ENCODE results near the gene SDF2L1.
A peak's percentile ranks its signal among the peaks of the same experiment; 100 is the strongest.
"Not testable (repeated sequence)": the region's sequence is repeated elsewhere in the genome, so short reads cannot be mapped to it uniquely, and the experiment has no call there.

Gene SDF2L1

DNA sequence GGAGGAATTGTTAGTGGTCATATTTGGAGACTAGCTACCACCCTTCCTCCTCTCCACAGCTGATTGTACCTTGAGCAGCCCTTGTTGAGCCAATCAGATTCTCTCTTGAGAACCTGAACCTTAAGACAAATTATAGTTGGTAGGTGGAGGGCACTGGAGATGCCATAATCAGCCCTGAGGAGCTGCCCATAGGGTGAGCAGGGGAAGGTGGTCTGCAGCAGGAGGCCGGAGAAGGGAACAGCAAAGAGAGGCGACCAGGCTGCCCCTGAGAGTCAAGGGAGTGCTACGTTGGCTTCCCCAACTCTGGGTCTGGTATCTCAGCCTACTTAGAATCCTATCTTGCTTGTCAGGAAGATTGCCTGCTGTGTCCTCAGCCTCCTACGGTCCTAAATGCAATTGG is 2.7 kb upstream of the SDF2L1 start:
- no peak for ATAC-seq (replicated peaks)
- DNase-seq: no peak
- Mint-ChIP-seq H3K36me3 (peaks cover 5 to 12% of the 10 kb centered on the region in 2 donors), H3K4me3 (no peak overlapping the region), H3K9me3 (no peaks in the 10 kb centered on the region), H3K4me1 (peaks cover 21 to 35% of the 10 kb centered on the region in 2 donors), H3K27ac (no peak overlapping the region), H3K27me3 (no peaks in the 10 kb centered on the region)

DNA sequence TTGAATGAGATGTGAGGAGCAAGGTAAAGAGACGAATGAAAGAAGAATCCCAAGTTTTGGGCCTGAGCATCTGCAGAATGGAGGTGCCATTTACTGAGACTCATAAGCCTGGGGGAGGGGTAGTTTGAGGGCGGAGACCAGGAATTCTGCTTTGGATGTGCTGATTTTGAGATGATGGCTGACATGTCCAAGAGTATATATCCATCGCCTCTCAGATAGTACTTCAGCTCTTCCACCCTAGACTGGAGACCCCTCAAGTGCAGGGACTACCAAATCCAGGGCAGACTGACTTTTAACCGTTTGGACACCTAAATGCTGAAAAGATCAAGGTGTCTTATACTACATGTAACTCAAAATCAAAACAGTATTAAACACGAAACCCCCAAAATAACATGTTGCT is 1.3 kb upstream of the SDF2L1 start:
- Mint-ChIP-seq H3K4me1 (peaks cover 21 to 35% of the 10 kb centered on the region in 2 donors), H3K36me3 (peaks cover 5 to 12% of the 10 kb centered on the region in 2 donors), H3K27me3 (no peaks in the 10 kb centered on the region), H3K4me3 (peak overlapping the region in 1 of 2 donors; percentile 98), H3K9me3 (no peaks in the 10 kb centered on the region), H3K27ac (no peak overlapping the region)
- DNase-seq (no peak), ATAC-seq (replicated peaks) (no peak)

- Mint-ChIP-seq H3K27ac (peak overlapping the region; percentile 90), H3K36me3 (peaks cover 8 to 17% of the 10 kb centered on the region in 2 donors), H3K9me3 (no peaks in the 10 kb centered on the region), H3K4me1 (peaks cover 25 to 39% of the 10 kb centered on the region in 2 donors), H3K27me3 (no peaks in the 10 kb centered on the region), H3K4me3 (peak overlapping the region; percentile 92 to 98)
- no peak for DNase-seq
- no peak for ATAC-seq (replicated peaks)
These were observed 699 bp upstream of the SDF2L1 start for GRCh38 chr22:21641417-21641788.

- peak; percentile 49 for DNase-seq
- peaks cover 29 to 46% of the 10 kb centered on the region in 2 donors for H3K4me1 Mint-ChIP-seq
- peaks cover 13 to 23% of the 10 kb centered on the region in 2 donors for H3K36me3 Mint-ChIP-seq
- no peaks in the 10 kb centered on the region for H3K9me3 Mint-ChIP-seq
- H3K27ac Mint-ChIP-seq: peak overlapping the region; percentile 90
- H3K27me3 Mint-ChIP-seq: no peaks in the 10 kb centered on the region
- H3K4me3 Mint-ChIP-seq: peak overlapping the region; percentile 92 to 98
- peak; percentile 13 to 20 for ATAC-seq (replicated peaks)
These were observed 714 bp downstream of the SDF2L1 start for GRCh38 chr22:21642584-21643448.

GRCh38 chr22:21643533-21644357 is 1.6 kb downstream of the SDF2L1 start:
- DNase-seq (no peak), ATAC-seq (replicated peaks) (no peak)
- peaks cover 16 to 26% of the 10 kb centered on the region in 2 donors for H3K36me3 Mint-ChIP-seq
- H3K4me3 Mint-ChIP-seq: peak overlapping the region; percentile 92 to 98
- H3K27me3 Mint-ChIP-seq: no peaks in the 10 kb centered on the region
- peak overlapping the region; percentile 90 for H3K27ac Mint-ChIP-seq
- peaks cover 29 to 46% of the 10 kb centered on the region in 2 donors for H3K4me1 Mint-ChIP-seq
- H3K9me3 Mint-ChIP-seq: no peaks in the 10 kb centered on the region

GRCh38 chr22:21645513-21645912 is 3.4 kb downstream of the SDF2L1 start:
- peaks cover 35 to 57% of the 10 kb centered on the region in 2 donors for H3K4me1 Mint-ChIP-seq
- not testable (repeated sequence) for H3K27ac Mint-ChIP-seq; H3K4me3 Mint-ChIP-seq; DNase-seq; H3K9me3 Mint-ChIP-seq; ATAC-seq (replicated peaks); H3K27me3 Mint-ChIP-seq
- peaks cover 31 to 38% of the 10 kb centered on the region in 2 donors for H3K36me3 Mint-ChIP-seq

- ATAC-seq (replicated peaks): peak; percentile 27 to 37
- H3K27me3 Mint-ChIP-seq: no peaks in the 10 kb centered on the region
- peak; percentile 60 for DNase-seq
- peaks cover 33 to 38% of the 10 kb centered on the region in 2 donors for H3K36me3 Mint-ChIP-seq
- H3K4me1 Mint-ChIP-seq: peaks cover 37 to 59% of the 10 kb centered on the region in 2 donors
- no peak overlapping the region for H3K27ac Mint-ChIP-seq
- no peaks in the 10 kb centered on the region for H3K9me3 Mint-ChIP-seq
- H3K4me3 Mint-ChIP-seq: no peak overlapping the region
These were observed 4.8 kb downstream of the SDF2L1 start for GRCh38 chr22:21646608-21647590.

DNA sequence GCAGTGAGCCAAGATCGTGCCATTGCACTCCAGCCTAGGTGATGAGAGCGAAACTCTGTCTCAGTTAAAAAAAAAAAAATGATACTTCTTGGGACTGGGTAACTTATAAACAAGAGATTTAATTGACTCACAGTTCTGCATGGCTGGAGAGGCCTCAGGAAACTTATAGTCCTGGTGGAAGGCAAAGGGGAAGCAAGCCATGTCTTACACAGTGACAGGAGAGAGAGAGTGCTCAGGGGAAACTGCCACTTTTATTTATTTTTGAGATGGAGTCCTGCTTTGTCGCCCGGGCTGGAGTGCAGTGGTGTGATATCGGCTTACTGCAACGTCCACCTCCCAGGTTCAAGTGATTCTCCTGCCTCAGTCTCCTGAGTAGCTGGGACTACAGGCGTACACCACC is 8.2 kb downstream of the SDF2L1 start:
- no peak overlapping the region for H3K27ac Mint-ChIP-seq
- DNase-seq: no peak
- peaks cover 25 to 29% of the 10 kb centered on the region in 2 donors for H3K36me3 Mint-ChIP-seq
- H3K27me3 Mint-ChIP-seq: no peaks in the 10 kb centered on the region
- H3K9me3 Mint-ChIP-seq: no peaks in the 10 kb centered on the region
- peaks cover 26 to 50% of the 10 kb centered on the region in 2 donors for H3K4me1 Mint-ChIP-seq
- no peak for ATAC-seq (replicated peaks)
- no peak overlapping the region for H3K4me3 Mint-ChIP-seq

DNA sequence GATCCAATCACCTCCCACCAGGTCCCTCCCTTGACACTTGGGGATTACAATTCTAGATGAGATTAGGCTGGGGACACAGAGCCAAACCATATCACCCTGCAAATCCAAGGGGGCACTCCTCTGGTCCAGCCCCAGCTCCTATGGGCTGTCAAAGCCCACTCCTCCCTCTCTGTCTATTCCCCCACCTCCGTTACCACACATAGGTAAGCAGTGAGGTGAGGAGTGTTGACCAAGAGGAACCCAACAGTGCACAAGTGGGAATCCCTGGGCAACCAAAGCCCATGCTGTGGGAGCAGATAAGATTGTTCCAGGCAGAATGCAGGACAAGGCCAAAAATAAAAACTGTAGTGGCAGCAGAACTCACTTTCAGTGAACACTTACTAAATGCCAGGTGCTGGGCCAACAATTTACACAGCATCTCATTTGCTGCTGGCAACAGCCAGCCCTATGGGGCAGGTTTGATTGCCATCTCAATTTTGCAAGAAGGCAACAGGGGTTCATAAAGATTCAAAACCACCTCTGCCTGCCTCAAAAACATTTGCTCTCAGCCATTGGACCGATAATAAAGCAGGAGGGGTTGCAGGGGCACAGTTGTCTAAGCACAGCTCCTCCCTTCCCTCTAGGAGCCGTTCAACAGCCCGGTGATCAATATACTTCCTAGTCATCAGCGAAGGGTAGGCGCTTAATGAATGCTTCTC is 8.9 kb downstream of the SDF2L1 start:
- H3K27ac Mint-ChIP-seq: peak overlapping the region; percentile 20
- H3K9me3 Mint-ChIP-seq: no peaks in the 10 kb centered on the region
- peaks cover 25 to 29% of the 10 kb centered on the region in 2 donors for H3K36me3 Mint-ChIP-seq
- peaks cover 26 to 50% of the 10 kb centered on the region in 2 donors for H3K4me1 Mint-ChIP-seq
- DNase-seq: no peak
- no peak for ATAC-seq (replicated peaks)
- peak overlapping the region; percentile 88 to 99 for H3K4me3 Mint-ChIP-seq
- H3K27me3 Mint-ChIP-seq: no peaks in the 10 kb centered on the region

DNA sequence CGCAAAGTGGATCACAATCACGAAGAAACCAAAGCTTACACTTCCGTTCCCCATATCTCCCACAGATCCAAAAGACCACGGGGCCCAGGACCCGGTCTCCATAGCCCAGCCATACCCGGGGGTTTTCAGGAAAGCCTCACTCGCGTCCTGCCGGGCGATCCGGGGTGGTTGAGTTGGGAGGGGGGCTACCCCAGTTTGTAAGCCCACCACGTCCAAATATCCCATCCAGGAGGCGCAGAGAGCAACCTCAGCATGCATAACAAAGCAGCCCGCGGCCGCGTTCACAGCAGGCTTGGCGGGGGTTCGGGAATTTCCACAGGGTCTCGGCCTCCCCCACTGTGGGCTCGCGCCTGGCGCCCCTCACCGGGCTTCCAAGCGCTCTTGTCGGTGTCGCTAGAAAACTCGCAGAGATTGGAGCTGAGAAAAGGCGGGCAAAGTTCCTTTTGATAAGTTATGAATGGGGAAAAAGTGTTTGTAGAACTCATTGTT is 9.5 kb downstream of the SDF2L1 start:
- Mint-ChIP-seq H3K27ac (peak overlapping the region; percentile 20), H3K4me1 (peaks cover 23 to 45% of the 10 kb centered on the region in 2 donors), H3K4me3 (peak overlapping the region; percentile 88 to 99), H3K27me3 (no peaks in the 10 kb centered on the region), H3K36me3 (peaks cover 21 to 25% of the 10 kb centered on the region in 2 donors), H3K9me3 (no peaks in the 10 kb centered on the region)
- DNase-seq: no peak
- peak in 1 of 2 donors; percentile 16 for ATAC-seq (replicated peaks)

GRCh38 chr22:21652010-21652546 is 10.0 kb downstream of the SDF2L1 start:
- ATAC-seq (replicated peaks) (peak; percentile 97 to 99), DNase-seq (peak; percentile 78)
- Mint-ChIP-seq H3K4me3 (peak overlapping the region; percentile 88 to 99), H3K27ac (peak overlapping the region; percentile 90), H3K4me1 (peaks cover 26 to 45% of the 10 kb centered on the region in 2 donors), H3K36me3 (peaks cover 21% of the 10 kb centered on the region in 2 donors), H3K27me3 (no peaks in the 10 kb centered on the region), H3K9me3 (peaks cover 0 to 4% of the 10 kb centered on the region in 2 donors)

DNA sequence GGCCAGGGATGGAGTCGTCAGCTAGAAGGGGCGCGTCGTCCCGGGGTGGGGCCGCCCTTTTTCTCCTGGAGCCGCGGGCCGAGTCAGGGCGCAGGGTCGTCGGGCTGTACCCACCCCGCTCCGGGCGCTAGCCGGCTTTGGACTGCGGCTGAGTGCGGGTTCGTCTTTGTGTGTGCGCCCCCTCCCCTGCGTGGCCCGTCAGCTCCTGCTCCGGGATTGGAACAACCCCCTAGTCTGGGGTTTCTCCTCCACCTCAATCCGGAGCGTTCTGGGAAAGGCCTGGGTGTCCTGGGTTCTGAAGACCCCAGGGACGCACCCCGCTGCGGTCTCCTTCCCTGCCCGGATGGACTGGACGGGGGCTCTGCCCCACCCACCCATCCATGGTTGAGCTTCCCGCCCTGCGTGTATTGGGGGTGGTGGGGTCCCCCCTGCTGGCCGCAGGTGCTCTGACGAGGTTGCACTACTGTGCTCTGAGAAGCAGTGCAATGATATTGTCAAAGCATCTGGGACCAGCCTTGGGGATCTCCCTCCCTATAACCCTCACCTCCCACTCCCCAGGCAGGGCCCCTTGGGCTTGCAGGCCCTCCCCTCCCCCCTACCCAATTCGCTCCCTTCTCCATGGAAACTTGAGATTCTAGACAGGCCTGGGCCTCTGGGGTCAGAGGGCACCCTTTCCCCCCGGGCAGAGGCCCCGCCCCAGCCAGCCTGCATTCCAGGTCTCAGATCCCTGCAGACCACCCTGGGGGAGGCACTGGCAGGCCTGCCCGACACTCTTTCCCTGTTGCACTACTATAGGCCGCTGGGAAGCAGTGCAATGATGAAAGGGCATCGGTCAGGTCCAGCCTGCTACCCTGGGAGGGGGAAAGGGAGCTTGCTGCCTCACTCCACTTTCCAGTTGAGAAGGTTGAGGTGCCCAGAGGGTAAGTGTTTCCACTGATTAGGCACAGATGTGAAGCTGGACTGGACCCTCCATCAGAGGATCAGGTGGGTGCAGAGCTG is 10.7 kb downstream of the SDF2L1 start:
- Mint-ChIP-seq H3K27ac (no peak overlapping the region), H3K4me1 (peaks cover 28 to 49% of the 10 kb centered on the region in 2 donors), H3K36me3 (peaks cover 21% of the 10 kb centered on the region in 2 donors), H3K9me3 (peaks cover 0 to 4% of the 10 kb centered on the region in 2 donors), H3K4me3 (peak overlapping the region; percentile 88 to 99), H3K27me3 (no peaks in the 10 kb centered on the region)
- ATAC-seq (replicated peaks) (no peak), DNase-seq (no peak)

Measured in stimulated activated naive B cell treated with anti-CD40 and anti-IgM and Interleukin-4, amounts not matched to agents 10 μg/mL and 1 μg/mL and 100 μg/mL, for 72 hours (primary cell).